ENCODE data around the gene SLC35F1. TPM values are rescaled to one million over a fixed set of nuclear protein-coding genes. Genes with fewer than 3 reads are reported as not detected.

Gene SLC35F1
- total and polyA plus RNA-seq, 2 donors (not counting 3 experiments of a cell fraction or from before 2014, with no cell fraction given), result not detected

DNA sequence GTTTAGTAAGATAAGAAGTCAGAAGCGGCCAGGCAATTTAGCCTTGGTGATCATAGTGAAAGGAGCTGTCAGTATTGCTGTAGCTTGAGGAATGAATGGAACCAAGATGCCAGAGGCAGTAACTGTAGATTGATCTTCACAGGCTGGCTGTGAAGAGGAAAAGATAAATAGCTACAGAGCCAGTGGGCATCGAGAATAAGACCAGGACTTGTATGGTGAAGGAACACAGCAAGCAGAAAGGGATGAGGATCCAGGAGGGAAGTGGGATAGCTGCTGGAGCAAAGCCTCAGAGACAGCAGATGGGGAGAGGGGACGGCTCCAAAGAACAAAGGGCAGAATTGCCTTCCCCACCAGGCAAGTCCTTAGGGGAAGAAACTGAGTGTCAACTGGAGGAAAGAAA, 346.7 kb downstream of the SLC35F1 start:
- ChIA-PET CTCF (no interaction called here), POLR2A (no interaction called here)
- Histone ChIP-seq H3K9ac (replicated peaks; ENCODE audit: extremely low read depth, insufficient read depth, low read length) (no peak overlapping the region), H3K9me3 (replicated peaks; ENCODE audit: control insufficient read depth, insufficient read depth, low read length) (no peaks in the 10 kb centered on the region), H3K4me3 (replicated peaks in 1 of 3; ENCODE audit: insufficient read depth in 1 of 3, low read depth in 1 of 3, low read length in 3 of 3) (no peak overlapping the region), H3K27ac (ENCODE audit: insufficient read depth, low read depth, low read length) (no peak overlapping the region), H3K27me3 (ENCODE audit: control insufficient read depth in 2 of 2, insufficient read depth in 2 of 2, low read length in 2 of 2) (no peaks in the 10 kb centered on the region), H3K36me3 (ENCODE audit: control insufficient read depth in 2 of 2, extremely low read depth in 1 of 2, insufficient read depth in 2 of 2, low read length in 2 of 2) (no peaks in the 10 kb centered on the region), H3K4me1 (ENCODE audit: control insufficient read depth, extremely low read depth, insufficient read depth, low read length) (no peaks in the 10 kb centered on the region), H3K9me1 (replicated peaks; ENCODE audit: control insufficient read depth, extremely low read depth, insufficient read depth, low read length) (no peaks in the 10 kb centered on the region), H3K79me2 (ENCODE audit: control insufficient read depth, insufficient read depth, low read length) (no peaks in the 10 kb centered on the region), H2AFZ (ENCODE audit: low read depth, low read length) (no peak overlapping the region), H4K20me1 (replicated peaks; ENCODE audit: control insufficient read depth, extremely low read depth, insufficient read depth, low read length) (no peaks in the 10 kb centered on the region), H3K4me2 (ENCODE audit: insufficient read depth, low read length) (no peak overlapping the region)
- FAIRE-seq, result no peak
- no peak for DNase-seq (ENCODE audit: low read depth, low spot score)
- TF ChIP-seq FOS (IDR thresholded peaks at IDR 0.05; ENCODE audit: borderline replicate concordance, insufficient read depth, low read length) (no peak), EZH2 (IDR thresholded peaks at IDR 0.05; ENCODE audit: borderline replicate concordance, low read depth, low read length, severe bottlenecking) (no peak), GATA2 (IDR thresholded peaks at IDR 0.05; ENCODE audit: insufficient read depth, insufficient read length, low read depth, low read length) (no peak), JUN (IDR thresholded peaks at IDR 0.05; ENCODE audit: borderline replicate concordance, insufficient read depth, insufficient read length, low read depth) (no peak), POLR2A (IDR thresholded peaks at IDR 0.05; ENCODE audit: low read depth, low read length) (no peak), MYC (IDR thresholded peaks at IDR 0.05; ENCODE audit: low read depth, low read length) (no peak), POLR2AphosphoS5 (IDR thresholded peaks at IDR 0.05; ENCODE audit: insufficient read depth, low read depth, low read length) (no peak)
- TF ChIP-seq, protein P1, sequence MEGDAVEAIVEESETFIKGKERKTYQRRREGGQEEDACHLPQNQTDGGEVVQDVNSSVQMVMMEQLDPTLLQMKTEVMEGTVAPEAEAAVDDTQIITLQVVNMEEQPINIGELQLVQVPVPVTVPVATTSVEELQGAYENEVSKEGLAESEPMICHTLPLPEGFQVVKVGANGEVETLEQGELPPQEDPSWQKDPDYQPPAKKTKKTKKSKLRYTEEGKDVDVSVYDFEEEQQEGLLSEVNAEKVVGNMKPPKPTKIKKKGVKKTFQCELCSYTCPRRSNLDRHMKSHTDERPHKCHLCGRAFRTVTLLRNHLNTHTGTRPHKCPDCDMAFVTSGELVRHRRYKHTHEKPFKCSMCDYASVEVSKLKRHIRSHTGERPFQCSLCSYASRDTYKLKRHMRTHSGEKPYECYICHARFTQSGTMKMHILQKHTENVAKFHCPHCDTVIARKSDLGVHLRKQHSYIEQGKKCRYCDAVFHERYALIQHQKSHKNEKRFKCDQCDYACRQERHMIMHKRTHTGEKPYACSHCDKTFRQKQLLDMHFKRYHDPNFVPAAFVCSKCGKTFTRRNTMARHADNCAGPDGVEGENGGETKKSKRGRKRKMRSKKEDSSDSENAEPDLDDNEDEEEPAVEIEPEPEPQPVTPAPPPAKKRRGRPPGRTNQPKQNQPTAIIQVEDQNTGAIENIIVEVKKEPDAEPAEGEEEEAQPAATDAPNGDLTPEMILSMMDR (IDR thresholded peaks at IDR 0.05; ENCODE audit: extremely low read depth in 1 of 2, insufficient read depth in 1 of 2, low read depth in 1 of 2, low read length in 2 of 2), result no peak
- TF ChIP-seq, protein P2, sequence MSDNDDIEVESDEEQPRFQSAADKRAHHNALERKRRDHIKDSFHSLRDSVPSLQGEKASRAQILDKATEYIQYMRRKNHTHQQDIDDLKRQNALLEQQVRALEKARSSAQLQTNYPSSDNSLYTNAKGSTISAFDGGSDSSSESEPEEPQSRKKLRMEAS (IDR thresholded peaks at IDR 0.05; ENCODE audit: insufficient read depth, insufficient read length), result no peak
- dilution Hi-C loops (cut with MboI; ENCODE audit: extremely low pct_ligation_motif_present, low sequenced_read_pairs), result no loop called here
- no TSS peak for BruUV-seq (replicated peaks)
- intact Hi-C loops (cut with micrococcal nuclease), result no loop called here

Measured in endothelial cell of umbilical vein (primary cell).